ENCODE results near the gene FAM124B. TPM values are rescaled to one million over a fixed set of nuclear protein-coding genes. Genes with fewer than 3 reads are reported as not detected.

FAM124B gene
- total RNA-seq, 4 donors from 2014 or later = 0.94 to 5.8 (median 1.0) TPM; not detected in 1

- Histone ChIP-seq H3K27me3 (no peaks in the 10 kb centered on the region), H3K4me1 (no peaks in the 10 kb centered on the region), H3K27ac (no peak overlapping the region), H3K9me3 (no peaks in the 10 kb centered on the region), H3K4me3 (no peak overlapping the region), H3K36me3 (no peaks in the 10 kb centered on the region)
- TF ChIP-seq POLR2A (IDR thresholded peaks at IDR 0.05) (no peak), CTCF (IDR thresholded peaks at IDR 0.05) (no peak)
- no peak for DNase-seq
Measured at GRCh38 chr2:224328798-224329197, 73.1 kb downstream of the FAM124B start.

Other genes starting within 250 kb of the FAM124B start
- 10 to 100 TPM; 40.5 to 96.6 (median 77.1) TPM for gene CUL3, start 183.3 kb upstream of the FAM124B start, total RNA-seq

Measured in Peyer's patch (tissue), 4 donors.